Liver (tissue), 3 donors: ENCODE data around the gene DBH.

Experiments
- FOXA1 ChIP-seq: IDR thresholded peaks from 2 replicates; pipeline ENCODE4 v1.6.1; 2016; ENCODE audit warnings: antibody characterized with exemption
- JUND ChIP-seq, 2 donors: IDR thresholded peaks; 2 replicates each; pipeline ENCODE4 v1.6.1; 2016; ENCODE audit warnings: antibody characterized with exemption in 2 of 2
- TF ChIP-seq, protein P1 (sequence below): fragments of 150-350 bp; IDR thresholded peaks from 2 replicates; pipeline ENCODE4 v1.5.1; 2017; ENCODE audit warnings: improper control_type of control experiment, low read depth, low read length; ENCODE audit not compliant: missing input control
- TF ChIP-seq, protein P2 (sequence below): IDR thresholded peaks from 2 replicates; pipeline ENCODE4 v1.6.1; 2016; ENCODE audit warnings: antibody characterized with exemption
- TF ChIP-seq, protein P3 (sequence below): IDR thresholded peaks from 2 replicates; pipeline ENCODE4 v1.6.1; 2016; ENCODE audit warnings: antibody characterized with exemption, mild to moderate bottlenecking
- donor health status: healthy.
- donor health status: healthy.

DNA sequence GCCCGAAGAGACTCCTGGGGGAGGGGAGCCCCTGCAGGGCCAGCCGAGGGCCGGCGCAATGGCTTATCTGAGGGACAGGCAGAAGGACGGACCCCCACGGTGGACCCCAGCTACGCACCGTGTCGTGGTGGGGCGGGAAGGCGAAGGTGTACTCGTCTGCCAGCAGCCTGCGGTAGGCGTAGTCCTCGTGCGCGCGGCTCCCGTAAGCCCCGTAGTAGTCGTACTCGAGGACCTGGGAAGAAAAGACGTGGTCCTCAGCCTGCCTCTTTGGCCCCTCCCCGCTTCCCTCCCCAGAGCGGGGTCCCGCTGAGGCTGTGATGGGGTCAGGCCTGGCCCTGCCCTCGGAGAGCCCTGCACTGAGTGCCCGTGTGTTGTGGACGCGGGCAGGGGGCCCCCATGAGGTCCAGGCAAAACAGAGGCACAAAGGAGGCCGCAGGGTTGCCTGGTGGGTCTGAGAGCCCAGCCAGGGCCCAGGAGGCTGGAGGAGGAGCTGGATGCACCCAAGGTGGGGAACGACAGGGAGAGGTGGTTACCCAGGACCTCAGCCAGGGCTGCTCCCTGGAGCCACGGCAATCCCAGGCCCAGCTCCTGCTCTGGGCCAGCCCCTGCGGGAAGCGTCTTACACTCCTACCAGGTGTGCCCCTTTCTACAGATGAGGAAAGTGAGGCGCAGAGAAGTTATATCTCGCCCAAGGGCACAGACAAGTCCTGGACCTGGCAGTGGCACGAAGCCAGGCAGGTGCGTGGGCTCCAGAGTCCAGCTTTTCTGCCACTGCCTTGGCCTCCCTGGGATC is 66.8 kb downstream of the DBH start:
- TF ChIP-seq, protein P1, sequence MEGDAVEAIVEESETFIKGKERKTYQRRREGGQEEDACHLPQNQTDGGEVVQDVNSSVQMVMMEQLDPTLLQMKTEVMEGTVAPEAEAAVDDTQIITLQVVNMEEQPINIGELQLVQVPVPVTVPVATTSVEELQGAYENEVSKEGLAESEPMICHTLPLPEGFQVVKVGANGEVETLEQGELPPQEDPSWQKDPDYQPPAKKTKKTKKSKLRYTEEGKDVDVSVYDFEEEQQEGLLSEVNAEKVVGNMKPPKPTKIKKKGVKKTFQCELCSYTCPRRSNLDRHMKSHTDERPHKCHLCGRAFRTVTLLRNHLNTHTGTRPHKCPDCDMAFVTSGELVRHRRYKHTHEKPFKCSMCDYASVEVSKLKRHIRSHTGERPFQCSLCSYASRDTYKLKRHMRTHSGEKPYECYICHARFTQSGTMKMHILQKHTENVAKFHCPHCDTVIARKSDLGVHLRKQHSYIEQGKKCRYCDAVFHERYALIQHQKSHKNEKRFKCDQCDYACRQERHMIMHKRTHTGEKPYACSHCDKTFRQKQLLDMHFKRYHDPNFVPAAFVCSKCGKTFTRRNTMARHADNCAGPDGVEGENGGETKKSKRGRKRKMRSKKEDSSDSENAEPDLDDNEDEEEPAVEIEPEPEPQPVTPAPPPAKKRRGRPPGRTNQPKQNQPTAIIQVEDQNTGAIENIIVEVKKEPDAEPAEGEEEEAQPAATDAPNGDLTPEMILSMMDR = no peak
- TF ChIP-seq, protein P2, sequence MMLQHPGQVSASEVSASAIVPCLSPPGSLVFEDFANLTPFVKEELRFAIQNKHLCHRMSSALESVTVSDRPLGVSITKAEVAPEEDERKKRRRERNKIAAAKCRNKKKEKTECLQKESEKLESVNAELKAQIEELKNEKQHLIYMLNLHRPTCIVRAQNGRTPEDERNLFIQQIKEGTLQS = no peak
- no peak for TF ChIP-seq JUND (IDR thresholded peaks at IDR 0.05)
- TF ChIP-seq, protein P3, sequence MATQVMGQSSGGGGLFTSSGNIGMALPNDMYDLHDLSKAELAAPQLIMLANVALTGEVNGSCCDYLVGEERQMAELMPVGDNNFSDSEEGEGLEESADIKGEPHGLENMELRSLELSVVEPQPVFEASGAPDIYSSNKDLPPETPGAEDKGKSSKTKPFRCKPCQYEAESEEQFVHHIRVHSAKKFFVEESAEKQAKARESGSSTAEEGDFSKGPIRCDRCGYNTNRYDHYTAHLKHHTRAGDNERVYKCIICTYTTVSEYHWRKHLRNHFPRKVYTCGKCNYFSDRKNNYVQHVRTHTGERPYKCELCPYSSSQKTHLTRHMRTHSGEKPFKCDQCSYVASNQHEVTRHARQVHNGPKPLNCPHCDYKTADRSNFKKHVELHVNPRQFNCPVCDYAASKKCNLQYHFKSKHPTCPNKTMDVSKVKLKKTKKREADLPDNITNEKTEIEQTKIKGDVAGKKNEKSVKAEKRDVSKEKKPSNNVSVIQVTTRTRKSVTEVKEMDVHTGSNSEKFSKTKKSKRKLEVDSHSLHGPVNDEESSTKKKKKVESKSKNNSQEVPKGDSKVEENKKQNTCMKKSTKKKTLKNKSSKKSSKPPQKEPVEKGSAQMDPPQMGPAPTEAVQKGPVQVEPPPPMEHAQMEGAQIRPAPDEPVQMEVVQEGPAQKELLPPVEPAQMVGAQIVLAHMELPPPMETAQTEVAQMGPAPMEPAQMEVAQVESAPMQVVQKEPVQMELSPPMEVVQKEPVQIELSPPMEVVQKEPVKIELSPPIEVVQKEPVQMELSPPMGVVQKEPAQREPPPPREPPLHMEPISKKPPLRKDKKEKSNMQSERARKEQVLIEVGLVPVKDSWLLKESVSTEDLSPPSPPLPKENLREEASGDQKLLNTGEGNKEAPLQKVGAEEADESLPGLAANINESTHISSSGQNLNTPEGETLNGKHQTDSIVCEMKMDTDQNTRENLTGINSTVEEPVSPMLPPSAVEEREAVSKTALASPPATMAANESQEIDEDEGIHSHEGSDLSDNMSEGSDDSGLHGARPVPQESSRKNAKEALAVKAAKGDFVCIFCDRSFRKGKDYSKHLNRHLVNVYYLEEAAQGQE = no peak
- TF ChIP-seq FOXA1 = no peak
